GM18502 (cell line): ENCODE results near the gene NAV2.

Experiments used
- ATAC-seq: cut with Tn5 transposase; IDR thresholded peaks from one replicate; pipeline ENCODE4 v1.9.1; 2021; ENCODE audit warnings: mild to moderate bottlenecking; ENCODE audit not compliant: unreplicated experiment, poor library complexity

The NAV2 gene

GRCh38 chr11:19819148-19819547, 106.5 kb downstream of the NAV2 start:
- no peak for ATAC-seq

GRCh38 chr11:19820100-19820499, 107.5 kb downstream of the NAV2 start:
- ATAC-seq = no peak

- ATAC-seq = no peak
Measured at GRCh38 chr11:19821412-19821875, 108.8 kb downstream of the NAV2 start.

- no peak for ATAC-seq
Measured at GRCh38 chr11:19821993-19822392, 109.4 kb downstream of the NAV2 start.

- ATAC-seq = no peak
Measured at GRCh38 chr11:19822531-19822930, 109.9 kb downstream of the NAV2 start.

- no peak for ATAC-seq
Measured at GRCh38 chr11:19826606-19827005, 114.0 kb downstream of the NAV2 start.

GRCh38 chr11:19827399-19828135, 114.9 kb downstream of the NAV2 start:
- no peak for ATAC-seq

GRCh38 chr11:19828382-19829108, 115.9 kb downstream of the NAV2 start:
- ATAC-seq = no peak

GRCh38 chr11:19829109-19829837, 116.6 kb downstream of the NAV2 start:
- no peak for ATAC-seq

GRCh38 chr11:19832086-19832750, 119.6 kb downstream of the NAV2 start:
- ATAC-seq = no peak

GRCh38 chr11:19832901-19833300, 120.3 kb downstream of the NAV2 start:
- ATAC-seq = no peak

- no peak for ATAC-seq
Measured at GRCh38 chr11:19834771-19835170, 122.1 kb downstream of the NAV2 start.

GRCh38 chr11:19836666-19837065, 124.0 kb downstream of the NAV2 start:
- no peak for ATAC-seq

- ATAC-seq = no peak
Measured at GRCh38 chr11:19838994-19839768, 126.5 kb downstream of the NAV2 start.

- ATAC-seq = no peak
Measured at GRCh38 chr11:19840961-19841360, 128.3 kb downstream of the NAV2 start.

- no peak for ATAC-seq
Measured at GRCh38 chr11:19842505-19842904, 129.9 kb downstream of the NAV2 start.

- no peak for ATAC-seq
Measured at GRCh38 chr11:19843079-19843478, 130.4 kb downstream of the NAV2 start.

- no peak for ATAC-seq
Measured at GRCh38 chr11:19844012-19844411, 131.4 kb downstream of the NAV2 start.

- ATAC-seq = no peak
Measured at GRCh38 chr11:19844806-19845205, 132.2 kb downstream of the NAV2 start.

GRCh38 chr11:19845626-19846025, 133.0 kb downstream of the NAV2 start:
- ATAC-seq = no peak
